NCI-H2196 treated with DMSO at 0.1 percent for 48 hours (cell line): ENCODE results near the gene CPEB4.

Source experiments
- DNase-seq: peaks from one replicate; lab custom pipeline; 2025; ENCODE audit not compliant: unreplicated experiment; lab: John Stamatoyannopoulos, UW

CPEB4 gene

DNA sequence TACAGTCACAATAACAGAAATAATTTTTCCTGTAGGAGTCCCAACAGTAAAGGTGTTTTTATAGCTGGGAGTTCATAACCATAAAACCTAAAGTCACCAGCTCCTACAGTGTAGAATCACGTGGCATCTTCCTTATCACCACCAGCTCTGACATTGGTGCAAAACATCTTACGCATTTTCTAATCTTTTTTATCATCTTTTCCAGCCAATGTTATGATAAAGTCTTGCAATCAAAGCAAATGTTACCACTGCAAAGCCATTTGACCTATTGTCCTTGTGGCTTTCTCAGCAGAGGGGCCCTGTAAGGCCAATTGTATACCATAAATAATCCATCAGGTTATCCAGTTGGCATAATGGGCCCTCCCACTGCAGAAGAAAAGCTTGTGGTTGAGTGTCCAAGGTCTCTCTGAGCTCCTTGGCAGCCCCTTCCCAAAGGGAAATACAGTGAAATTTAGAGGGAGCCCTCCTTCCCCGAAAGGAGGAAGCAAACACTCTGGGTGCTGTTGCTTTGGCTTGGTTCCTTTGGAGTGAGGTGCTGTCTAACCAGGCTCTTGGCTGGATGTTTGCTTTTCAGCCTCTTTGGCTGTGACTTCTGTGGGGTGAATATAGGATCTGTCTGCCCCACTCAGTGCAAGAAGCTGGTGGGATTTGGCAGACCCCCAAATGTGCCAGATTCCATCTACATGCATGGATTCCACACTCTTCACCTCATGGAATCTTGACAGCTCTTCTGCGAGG is 29.3 kb upstream of the CPEB4 start:
- no peak for DNase-seq

DNA sequence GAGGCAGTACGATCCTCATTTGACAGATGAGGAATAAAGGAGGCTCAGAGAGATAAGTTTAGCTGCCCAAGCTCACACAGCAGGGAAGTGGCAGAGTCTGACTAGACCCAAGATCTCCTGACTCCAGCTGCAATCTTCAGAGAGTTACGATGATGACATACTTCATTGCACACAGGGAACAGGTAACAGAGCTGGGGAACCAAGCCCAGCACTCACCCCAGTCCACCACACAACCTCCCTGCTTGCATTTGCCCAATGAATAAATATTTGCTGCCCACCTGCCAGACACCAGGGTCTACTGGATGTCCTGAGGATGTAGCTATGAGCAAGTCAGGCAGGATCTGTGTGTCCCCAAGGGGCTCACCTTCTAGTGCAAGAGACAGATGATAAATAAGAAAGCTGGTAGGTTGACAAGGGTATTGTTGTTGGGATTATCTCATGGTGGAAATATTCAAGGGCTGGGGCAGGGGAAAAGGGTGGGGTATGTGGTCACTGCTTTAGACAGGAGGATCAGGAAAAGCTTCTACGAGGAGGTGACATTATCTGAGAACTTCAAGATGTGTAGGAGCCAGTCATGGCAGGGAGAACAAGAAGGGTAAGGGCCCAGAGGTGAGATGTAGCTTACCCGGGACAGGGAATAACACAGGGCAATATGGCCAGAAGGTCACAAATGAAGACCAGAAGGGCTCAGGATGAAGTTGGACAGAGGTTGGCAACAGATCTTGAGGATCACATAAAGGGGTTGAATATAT is 28.6 kb upstream of the CPEB4 start:
- DNase-seq: no peak

DNA sequence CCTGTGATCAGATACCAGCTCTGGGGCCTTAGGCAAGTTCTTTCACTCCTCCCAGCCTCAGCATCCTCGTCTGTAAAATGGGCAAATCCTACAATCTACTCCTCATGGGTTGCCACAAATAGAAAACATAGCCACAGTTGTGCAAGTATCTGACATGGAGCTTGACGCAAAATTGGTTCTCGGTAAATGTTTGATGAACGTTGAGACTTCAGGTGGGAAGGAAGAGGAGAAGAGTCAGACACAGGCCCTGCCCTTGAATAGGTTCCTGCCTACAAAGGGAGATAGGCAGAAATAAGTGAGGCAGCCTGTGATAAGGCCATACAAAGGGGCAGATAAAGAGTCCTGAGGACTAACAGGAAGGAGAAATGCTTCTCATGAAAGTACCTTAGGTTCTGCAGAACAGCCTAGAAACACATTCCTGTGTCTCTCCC is 26.1 kb upstream of the CPEB4 start:
- no peak for DNase-seq

DNA sequence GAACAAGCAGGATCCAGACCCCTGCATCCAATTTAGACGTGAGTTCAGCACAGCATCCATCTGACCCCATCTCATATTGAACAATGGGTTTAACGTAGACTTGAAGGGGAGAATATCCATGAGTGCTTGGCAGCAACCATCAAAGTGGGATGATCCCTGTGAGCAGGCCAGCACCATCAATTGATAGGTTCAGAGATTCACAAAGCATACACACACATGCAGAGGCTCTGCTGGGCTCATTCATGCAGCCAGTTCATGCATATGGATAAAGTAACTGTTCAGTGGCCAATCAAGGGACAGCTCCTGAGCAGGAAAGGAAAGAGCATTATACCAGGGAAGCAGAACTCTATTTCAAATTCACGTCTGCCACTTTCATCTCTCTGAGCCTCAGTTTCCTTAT is 24.8 kb upstream of the CPEB4 start:
- DNase-seq: no peak

DNA sequence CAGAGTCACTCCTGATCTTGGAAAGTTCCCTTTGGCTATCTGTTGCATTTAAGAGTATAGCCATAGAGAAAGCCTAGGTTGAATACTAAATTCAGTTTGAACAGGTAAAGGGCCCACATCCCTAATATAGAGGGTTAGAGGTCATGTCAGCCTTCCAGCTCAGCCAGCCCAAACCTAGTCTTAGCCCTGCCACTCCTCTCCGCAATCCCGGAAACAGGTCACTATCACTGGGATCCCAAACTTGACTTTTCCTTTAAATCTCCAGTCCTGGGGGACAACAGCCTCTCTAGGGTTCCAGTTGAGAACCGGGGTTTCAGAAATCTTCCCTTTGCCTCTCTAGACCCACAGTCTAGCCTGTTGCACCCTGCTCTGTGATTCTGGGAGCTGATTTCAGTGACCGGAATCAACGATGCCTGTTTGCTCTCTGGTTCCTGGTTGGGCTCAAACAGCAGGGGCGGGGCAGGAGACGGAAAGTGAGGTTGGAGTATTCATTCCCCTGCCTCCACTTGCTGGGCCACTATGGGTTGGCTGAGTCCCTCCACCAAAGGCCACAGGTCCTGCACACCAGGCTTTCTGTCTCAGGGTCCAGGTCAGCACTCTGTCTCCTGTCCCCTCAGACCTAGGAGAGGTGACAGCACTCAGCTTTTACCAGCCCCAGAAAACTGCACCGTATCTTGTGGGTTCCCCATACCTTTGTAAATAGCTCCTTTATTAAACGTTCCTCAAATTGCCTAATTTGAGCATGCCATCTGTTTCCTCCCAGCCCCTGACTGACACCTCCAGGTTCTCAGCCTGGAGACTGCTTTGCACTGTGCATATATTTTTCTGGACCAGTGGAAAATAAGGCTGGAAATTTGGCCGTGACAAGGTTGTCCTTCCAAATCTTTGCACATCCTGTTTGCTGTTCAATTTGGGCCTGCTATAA is 23.8 kb upstream of the CPEB4 start:
- no peak for DNase-seq

DNA sequence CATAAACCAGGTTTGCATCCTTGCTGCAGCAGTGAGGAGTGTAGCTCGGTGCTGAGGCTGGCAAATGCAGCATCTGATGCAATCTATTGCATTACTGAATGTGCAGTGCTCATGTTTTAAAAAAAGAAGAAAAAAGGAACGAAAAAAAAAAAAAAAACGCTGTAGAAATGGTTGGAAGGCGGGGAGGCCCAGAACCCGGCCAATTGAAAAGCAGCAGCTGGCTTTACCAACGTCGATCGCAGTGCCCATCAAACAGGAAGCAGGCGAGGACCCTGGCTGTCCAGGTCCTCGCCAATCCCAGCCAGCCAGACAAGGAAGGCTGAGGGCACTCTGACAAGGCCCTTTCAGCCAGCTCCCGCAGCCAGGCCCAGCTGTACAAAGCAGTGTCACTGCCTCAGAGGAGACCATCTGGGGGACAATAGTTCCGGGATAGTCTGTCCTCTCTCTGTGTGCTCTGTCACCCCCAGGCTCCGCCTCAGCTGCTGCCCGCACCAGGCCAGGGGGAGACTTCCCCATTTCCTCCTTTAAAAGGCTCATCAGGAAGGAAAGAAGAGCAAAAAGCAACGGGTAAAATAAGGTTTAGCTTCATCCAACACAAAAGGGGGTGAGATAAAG is 21.8 kb upstream of the CPEB4 start:
- DNase-seq: no peak

DNA sequence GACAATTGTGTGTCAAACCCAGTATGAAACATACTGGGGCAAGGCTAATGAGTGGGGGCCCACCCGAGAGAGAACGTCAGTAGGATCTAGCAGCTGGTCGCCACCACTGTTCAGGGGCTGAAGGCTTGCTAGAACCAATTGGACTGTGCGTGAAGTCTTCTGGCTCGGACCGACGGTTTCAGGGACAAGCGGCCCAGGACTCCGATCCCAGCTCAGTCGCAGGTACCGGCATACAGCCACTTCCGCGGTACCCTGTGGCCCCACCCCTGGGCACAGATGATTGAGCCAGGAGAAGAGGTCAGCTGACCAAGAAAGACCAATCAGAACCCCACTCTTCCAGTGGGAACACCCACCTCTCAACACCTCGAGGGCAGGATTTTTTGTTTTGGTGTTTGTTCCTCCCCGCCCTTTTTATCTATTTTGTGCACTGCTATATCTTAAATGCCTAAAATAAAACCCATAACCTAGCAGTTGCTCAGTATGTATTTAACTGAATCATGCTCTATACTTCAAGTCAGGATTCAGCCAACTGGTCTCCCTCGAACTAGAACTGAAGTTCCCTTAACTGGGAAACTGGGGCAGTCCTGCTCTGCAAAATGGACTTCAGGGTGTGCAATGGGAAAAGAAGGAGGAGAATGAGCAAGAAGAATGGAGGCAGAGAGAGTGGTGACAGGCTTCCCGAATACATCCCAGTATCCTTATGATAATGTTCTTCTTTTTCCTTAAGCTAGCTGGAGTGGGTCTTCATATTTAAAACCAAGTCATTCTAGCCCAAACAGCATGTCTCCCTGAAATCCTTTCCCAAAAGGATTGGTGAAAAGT is 21.1 kb upstream of the CPEB4 start:
- DNase-seq: no peak

DNA sequence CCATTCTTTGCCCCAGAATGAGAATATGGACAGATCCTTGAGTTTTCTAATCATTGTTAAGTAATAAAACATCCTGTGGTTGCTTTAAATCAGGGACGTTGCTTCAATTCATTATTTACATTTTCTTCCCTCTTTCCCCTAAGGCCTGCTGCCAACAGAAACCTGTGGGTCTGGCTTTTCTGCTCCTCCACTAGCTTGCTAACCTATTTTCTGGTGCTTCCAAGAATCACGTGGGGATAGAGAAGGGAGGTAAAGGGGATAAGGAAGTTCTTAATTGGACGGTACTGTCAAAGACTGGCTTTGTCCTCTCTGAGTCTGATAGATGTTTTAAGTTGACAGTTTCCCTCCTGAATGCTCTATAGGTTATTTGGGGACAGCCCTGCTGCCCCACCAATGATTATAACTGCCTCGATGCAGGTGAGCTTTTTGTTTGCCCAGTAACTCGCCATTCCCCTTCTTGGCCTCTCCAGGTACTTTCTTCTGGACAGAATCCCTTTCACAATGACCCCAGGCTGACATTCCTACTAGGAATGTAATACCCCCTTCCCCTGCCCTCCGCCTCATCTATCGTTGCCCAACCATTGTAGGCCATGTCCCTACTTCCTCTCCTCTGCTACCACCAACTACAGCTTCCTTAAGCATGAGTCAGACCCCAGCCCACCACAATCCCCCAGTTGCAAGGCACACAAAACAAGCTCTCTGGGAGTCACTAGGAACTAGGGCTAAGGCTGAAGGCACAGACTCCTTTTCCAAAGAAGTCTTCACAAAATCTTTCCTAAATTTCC is 19.9 kb upstream of the CPEB4 start:
- DNase-seq: no peak

DNA sequence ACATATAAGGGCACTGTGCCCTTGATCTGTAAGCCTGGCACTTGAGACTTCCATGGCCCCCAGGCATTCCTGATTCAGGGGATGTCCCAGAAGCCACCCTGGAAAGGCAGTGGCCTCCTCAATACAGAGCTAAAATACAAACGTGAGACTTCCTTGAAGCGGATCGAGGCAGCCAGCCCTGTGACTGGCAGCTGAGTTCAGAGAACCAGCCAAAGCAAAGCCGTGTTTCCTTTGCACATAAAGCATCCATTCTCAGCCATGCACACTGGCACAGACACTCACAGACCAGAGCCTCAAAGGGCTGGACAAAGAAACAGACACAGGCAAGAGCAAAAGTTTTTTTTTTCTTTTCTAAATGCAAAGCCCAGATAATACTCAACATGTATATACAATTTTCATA is 18.8 kb upstream of the CPEB4 start:
- no peak for DNase-seq

DNA sequence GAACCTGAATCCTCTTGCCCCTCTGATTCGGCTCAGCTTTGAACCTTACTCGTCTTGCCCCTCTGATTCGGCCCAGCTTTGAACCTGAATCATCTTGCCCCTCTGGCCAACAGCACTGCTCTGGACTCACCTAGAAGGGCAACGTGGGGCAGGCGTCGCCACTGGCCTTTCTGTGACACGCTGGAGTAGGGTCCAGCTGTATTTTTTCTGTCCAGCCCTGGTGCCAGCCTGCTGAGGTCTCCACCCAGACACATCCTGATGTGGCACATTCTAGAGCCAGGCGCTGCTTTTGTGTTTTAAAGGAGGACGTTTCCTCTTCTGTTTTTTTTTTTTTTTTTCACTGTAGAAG is 15.2 kb upstream of the CPEB4 start:
- no peak for DNase-seq

DNA sequence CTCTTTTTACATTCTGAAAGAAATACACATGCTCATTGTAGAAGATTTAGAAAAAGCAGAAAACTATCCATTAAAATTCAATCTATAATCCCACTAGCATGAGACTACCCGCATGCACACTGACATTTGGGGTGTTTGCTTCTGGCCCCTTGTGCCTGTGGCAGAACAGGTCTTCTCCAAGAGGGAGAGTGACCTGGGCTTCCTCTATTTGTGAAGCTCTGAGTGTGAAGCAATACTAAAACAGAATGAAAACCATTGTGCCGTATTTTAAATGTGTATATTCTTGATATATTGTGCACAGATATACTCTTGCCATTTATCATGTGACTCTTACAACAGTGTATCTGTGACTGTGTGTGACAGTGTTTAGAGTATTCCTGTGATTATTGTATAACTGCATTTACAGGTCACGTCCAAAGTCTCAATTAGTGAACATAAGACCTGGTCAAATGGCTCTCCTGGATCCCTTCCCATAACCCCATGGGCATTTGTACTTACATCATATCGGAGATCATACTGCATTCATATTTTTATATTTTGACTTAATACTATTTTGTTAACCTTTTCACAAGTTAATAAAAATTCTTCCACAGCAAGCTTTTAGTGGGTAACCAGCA is 14.7 kb upstream of the CPEB4 start:
- no peak for DNase-seq

DNA sequence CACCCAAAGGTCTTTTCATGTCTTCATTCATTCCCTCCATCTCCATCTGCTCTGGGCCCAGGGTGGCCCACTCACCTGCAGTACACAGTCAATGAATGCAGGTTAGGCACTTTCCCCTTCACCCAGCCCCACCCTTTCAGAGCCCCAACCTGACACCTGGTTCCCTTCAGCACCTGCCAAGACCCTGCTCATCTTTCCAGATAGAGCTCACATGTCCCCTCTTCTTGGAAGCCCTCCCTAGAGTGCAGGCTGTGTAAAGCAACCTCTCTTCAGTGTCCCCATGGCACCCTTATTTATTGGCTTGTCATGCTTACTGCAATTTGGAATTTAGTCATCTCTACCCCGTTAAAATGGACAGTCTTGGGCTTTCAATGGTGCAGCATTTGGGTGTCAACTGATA is 13.0 kb upstream of the CPEB4 start:
- DNase-seq: no peak

DNA sequence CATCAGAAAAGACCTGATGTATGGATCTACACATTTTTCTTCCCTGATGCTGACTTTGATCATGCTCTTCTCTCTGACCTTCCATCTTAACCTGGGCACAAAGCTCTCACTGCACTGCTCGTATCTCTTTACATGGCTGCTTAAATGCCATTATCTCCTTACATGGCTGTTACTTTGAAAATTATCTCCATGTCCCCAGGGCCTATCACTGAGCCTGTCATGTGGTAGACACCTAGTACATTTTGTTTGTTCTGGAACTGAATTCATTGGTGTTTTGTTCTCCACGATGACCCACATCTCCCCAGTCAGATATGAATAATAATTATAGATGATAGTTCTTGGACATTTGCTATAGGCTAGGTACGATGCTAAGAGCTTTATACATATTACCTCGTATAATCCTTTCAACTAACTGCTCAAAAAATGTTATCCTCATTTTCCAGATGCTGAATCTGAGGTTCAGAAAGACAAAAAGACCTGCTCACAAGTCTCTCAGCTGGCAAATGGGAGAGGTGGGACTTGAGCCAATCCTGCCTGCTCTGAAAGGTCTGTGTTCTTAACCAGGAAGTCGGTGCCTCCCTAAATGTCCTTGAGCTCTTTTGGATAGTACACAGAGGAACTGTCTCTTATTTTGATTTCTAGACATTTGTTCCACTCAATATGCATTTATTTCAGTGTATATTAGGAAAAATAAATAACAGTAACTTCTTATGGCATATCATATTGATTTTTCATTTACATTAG is 9.8 kb upstream of the CPEB4 start:
- DNase-seq: no peak

DNA sequence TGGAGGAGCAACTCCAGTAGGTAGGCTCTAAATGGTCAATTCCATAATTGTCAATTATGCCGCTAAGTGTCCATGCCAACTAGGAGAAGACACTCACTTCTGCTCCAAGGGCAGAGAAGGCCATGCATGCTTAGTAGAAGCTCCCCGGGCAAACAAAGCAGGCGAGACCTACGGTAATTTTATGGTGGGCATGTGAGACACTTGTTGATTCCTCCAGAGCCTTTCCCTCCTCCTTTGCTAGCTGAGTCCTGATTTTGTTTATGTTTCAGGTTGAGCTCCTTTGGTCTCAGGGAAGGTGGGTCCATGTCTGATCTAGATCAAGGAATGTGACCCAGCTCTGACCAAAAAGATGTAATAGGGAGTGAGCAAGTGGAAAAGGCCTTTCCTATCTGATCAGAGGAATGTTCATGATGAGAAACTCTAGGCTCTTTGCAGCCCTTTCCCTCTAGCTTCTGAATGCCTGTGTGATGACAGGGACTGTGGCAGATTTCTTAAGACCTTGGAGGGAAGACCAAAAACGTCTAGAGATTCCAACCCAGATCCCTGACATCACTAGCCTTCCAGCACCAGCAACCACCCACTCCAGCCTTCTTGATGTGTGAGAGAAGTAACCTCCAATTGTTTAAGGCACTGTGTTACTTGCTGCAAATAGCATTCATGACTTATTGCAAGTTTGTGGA is 7.7 kb upstream of the CPEB4 start:
- no peak for DNase-seq

DNA sequence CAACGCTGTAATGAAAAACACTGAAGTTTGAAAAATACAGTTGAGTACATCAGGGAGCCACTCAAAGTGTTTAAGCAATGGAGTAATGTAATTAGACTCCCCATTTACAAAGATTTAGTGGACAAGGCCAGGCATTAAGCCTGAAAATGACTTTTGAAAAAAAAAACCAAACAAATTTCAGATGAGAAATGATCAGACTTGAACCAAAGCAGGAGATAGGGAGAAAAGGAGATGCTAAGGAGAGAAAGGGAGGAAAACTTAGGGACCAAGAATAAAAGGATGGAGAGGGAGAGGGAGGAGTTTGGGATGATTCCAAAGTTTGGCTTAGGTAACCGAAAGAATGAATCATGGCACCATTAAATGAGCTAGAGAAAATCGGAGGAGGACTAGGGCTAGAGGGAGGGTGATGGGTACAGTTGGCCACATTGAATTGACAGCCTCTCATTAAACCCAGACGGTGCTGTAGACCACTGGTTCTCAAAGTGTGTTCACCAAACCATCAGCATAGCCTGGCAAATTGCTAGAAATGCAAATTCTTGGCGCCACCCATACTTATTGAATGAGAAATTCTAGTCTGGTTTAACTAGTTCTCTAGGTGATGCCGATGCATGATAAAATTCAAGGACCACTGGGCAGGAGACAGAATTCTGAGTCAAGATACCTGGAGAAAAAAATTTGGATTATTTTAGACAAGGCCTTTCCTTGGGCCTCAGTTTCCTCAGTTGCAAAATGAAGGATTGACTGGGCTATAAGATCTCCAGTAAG is 6.2 kb upstream of the CPEB4 start:
- DNase-seq: no peak

DNA sequence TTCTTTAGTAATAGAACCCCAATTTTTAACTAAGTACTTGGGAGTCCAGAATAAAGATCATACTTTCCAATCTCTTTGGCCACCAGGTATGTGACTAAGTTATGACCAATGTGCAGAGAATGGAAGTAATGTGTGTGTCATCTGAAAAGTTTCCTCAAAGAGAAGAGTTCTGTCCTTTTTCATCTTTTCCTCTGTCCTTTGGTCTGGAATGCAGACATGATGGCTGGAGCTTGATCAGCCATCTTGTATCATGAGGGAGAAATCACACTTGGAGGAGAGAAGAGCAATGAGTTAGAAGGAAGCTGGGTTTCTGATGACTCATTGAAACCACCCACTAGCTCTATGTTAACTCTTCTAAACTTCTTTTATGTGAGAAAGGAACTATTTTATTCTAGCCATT is 5.5 kb upstream of the CPEB4 start:
- DNase-seq: no peak

DNA sequence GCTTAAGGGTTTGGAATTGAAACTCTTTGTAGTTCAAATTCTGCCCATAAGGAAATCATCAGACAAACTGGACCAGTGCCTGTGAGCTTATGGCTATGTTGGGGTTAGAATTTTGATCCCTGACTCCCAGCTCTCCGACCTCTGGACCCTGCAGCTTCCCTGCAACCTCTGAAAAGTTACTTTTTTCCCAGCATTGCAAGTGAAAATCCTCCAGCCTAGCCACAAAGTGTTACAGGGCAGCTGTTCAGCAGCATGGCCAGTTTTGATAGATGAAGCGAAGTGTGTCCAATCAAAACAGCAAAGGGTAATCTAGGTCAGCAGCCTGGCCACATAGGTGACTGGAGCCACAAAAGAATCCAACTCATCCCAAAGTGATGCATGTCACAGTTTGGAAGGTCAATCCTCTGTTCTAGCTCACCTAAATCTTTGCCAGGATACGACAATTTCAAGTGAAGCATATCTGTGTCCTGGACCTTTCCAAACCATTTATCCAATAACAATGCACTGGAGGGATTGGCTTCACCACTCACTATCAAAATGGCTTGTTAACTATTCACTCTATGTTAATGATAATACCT is 4.7 kb upstream of the CPEB4 start:
- DNase-seq: no peak
